ENCODE data around the gene ZNF655.

The ZNF655 gene

GRCh38 chr7:99596408-99596955 is 38.0 kb downstream of the ZNF655 start:
- DNase-seq (ENCODE audit: low read depth), result no peak
- H3K4me3 ChIP-seq (replicated peaks; ENCODE audit: low read depth, low read length), result no peak overlapping the region

GRCh38 chr7:99597762-99598501 is 39.5 kb downstream of the ZNF655 start, which contains the start of gene TMEM225B:
Gene TMEM225B, plus strand, starts transcription at chr7:99598267. Its CDS starts 6,122 bp downstream, at chr7:99604389.
- TF ChIP-seq, protein P1, sequence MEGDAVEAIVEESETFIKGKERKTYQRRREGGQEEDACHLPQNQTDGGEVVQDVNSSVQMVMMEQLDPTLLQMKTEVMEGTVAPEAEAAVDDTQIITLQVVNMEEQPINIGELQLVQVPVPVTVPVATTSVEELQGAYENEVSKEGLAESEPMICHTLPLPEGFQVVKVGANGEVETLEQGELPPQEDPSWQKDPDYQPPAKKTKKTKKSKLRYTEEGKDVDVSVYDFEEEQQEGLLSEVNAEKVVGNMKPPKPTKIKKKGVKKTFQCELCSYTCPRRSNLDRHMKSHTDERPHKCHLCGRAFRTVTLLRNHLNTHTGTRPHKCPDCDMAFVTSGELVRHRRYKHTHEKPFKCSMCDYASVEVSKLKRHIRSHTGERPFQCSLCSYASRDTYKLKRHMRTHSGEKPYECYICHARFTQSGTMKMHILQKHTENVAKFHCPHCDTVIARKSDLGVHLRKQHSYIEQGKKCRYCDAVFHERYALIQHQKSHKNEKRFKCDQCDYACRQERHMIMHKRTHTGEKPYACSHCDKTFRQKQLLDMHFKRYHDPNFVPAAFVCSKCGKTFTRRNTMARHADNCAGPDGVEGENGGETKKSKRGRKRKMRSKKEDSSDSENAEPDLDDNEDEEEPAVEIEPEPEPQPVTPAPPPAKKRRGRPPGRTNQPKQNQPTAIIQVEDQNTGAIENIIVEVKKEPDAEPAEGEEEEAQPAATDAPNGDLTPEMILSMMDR (IDR thresholded peaks at IDR 0.05; ENCODE audit: low read length, missing control alignments), result no peak
- H3K4me3 ChIP-seq (replicated peaks; ENCODE audit: low read depth, low read length), result no peak within 1 kb of the TSS
- DNase-seq (ENCODE audit: low read depth), result no peak

More at GRCh38 chr7:99596408-99596955, 38.0 kb downstream of the ZNF655 start:
- TF ChIP-seq, protein P1 (IDR thresholded peaks at IDR 0.05; ENCODE audit: low read length, missing control alignments), result no peak

DNA sequence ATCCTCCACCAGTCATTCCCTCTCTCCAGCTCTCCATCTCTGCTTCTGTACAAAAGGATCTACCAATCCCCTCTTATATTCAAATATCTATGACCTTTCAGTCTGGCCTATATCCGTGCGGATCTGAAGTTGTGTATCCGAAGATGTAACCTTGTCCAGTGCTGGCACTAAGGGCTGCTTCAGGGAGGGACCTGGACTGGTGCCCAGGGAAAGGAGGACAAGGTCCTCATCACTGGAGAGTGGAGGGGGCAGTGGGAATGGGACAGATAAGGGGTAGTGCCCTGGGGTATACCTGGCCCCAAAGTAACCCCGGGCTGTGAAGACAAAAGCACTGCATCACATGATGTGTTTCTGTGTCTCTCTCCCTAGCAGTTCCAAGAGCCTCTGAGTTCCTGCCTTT is 41.4 kb downstream of the ZNF655 start:
- TF ChIP-seq, protein P1 (IDR thresholded peaks at IDR 0.05; ENCODE audit: low read length, missing control alignments), result no peak
- DNase-seq (ENCODE audit: low read depth), result no peak
- no peak overlapping the region for H3K4me3 ChIP-seq (replicated peaks; ENCODE audit: low read depth, low read length)

GRCh38 chr7:99601656-99602310 is 43.3 kb downstream of the ZNF655 start:
- DNase-seq (ENCODE audit: low read depth), result no peak
- TF ChIP-seq, protein P1 (IDR thresholded peaks at IDR 0.05; ENCODE audit: low read length, missing control alignments), result no peak
- H3K4me3 ChIP-seq (replicated peaks; ENCODE audit: low read depth, low read length), result no peak overlapping the region

DNA sequence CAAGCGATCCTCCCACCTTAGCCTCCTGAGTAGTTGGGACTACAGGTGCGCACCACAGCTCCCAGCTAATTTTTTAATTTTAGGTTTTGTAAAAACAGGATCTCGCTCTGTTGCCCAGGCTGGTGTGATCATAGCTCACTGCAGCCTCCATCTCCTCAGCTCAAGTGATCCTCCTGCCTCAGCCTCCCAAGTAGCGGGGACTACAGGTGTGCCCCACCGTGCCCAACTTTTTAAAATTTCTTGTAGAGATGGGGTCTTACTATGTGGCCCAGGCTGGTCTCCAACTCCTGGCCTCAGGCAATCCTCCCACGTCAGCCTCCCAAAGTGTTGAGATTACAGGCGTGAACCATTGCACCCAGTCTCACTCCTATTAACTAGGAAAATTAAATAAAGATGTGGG is 47.1 kb downstream of the ZNF655 start:
- DNase-seq (ENCODE audit: low read depth), result no peak
- H3K4me3 ChIP-seq (replicated peaks; ENCODE audit: low read depth, low read length), result no peak overlapping the region
- TF ChIP-seq, protein P1 (IDR thresholded peaks at IDR 0.05; ENCODE audit: low read length, missing control alignments), result no peak

DNA sequence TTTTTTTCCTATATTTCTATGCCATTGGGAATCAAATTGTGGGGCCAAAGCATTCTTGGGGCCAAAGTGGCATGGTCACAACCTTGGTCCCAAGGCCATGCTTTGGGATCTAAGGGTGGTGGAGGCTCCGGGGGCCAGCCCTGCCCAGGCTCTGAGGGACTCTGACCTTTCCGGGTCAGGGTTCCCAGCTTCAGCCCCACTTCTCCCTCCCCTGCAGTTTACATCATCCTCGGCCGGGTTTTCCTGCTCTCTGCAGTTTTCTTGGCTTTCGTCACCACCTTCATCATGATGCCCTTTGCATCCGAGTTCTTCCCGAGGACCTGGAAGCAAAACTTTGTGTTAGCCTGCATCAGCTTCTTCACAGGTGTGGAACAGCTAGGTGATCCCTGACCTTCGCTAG is 48.1 kb downstream of the ZNF655 start:
- H3K4me3 ChIP-seq (replicated peaks; ENCODE audit: low read depth, low read length), result no peak overlapping the region
- DNase-seq (ENCODE audit: low read depth), result no peak
- TF ChIP-seq, protein P1 (IDR thresholded peaks at IDR 0.05; ENCODE audit: low read length, missing control alignments), result no peak
